RWPE2 (cell line): ENCODE results near the gene KCNC1.

Experiments
- ATAC-seq: fragments of 200-7000 bp; cut with Tn5 transposase; 3 replicates; pipeline ENCODE4 v1.9.1; 2021; ENCODE audit warnings: low read depth
- DNase-seq: peaks from one replicate; pipeline ENCODE4 v3.0.0-alpha.2; 2020; ENCODE audit warnings: low spot score
- H3K27ac ChIP-seq: fragments of 450-650 bp; 2 replicates; pipeline ENCODE4 v1.5.1; 2017; ENCODE audit warnings: mild to moderate bottlenecking; ENCODE audit not compliant: poor library complexity, severe bottlenecking
- H3K27me3 ChIP-seq: fragments of 250-450 bp; sonication (Bioruptor Pico); 2 replicates; pipeline ENCODE4 v1.5.1; 2021; ENCODE audit warnings: mild to moderate bottlenecking, moderate library complexity; ENCODE audit not compliant: insufficient read depth, poor library complexity, severe bottlenecking
- H3K36me3 ChIP-seq: fragments of 250-450 bp; sonication (Bioruptor Pico); 2 replicates; pipeline ENCODE4 v1.5.1; 2020; ENCODE audit warnings: low read depth, mild to moderate bottlenecking, moderate library complexity
- H3K4me1 ChIP-seq: fragments of 250-450 bp; sonication (Bioruptor Pico); 2 replicates; pipeline ENCODE4 v1.5.1; 2021; ENCODE audit warnings: mild to moderate bottlenecking, moderate library complexity; ENCODE audit not compliant: insufficient read depth, poor library complexity, severe bottlenecking
- H3K4me3 ChIP-seq: fragments of 250-450 bp; sonication (Bioruptor Pico); 2 replicates; pipeline ENCODE4 v1.5.1; 2021; ENCODE audit warnings: mild to moderate bottlenecking, moderate library complexity; ENCODE audit not compliant: severe bottlenecking
- H3K9me3 ChIP-seq: fragments of 250-450 bp; sonication (Bioruptor Pico); 2 replicates; pipeline ENCODE4 v1.5.1; 2021; ENCODE audit warnings: mild to moderate bottlenecking, moderate library complexity; ENCODE audit not compliant: severe bottlenecking
- CTCF ChIP-seq: fragments of 450-650 bp; IDR thresholded peaks from one replicate; pipeline ENCODE4 v1.5.1; 2017; ENCODE audit warnings: mild to moderate bottlenecking, moderate library complexity; ENCODE audit not compliant: poor library complexity, severe bottlenecking

The KCNC1 gene

GRCh38 chr11:17764446-17765218 is 30.1 kb downstream of the KCNC1 start:
- H3K9me3 ChIP-seq: no peaks in the 10 kb centered on the region
- ATAC-seq (no peak), DNase-seq (no peak)
- H3K27ac ChIP-seq: no peak overlapping the region
- H3K4me3 ChIP-seq: no peak overlapping the region
- H3K27me3 ChIP-seq: no peaks in the 10 kb centered on the region
- H3K4me1 ChIP-seq: no peaks in the 10 kb centered on the region
- no peaks in the 10 kb centered on the region for H3K36me3 ChIP-seq
- no peak for TF ChIP-seq CTCF

GRCh38 chr11:17765356-17766072 is 30.9 kb downstream of the KCNC1 start:
- H3K27me3 ChIP-seq: no peaks in the 10 kb centered on the region
- ATAC-seq (no peak), DNase-seq (no peak)
- no peak overlapping the region for H3K4me3 ChIP-seq
- H3K27ac ChIP-seq: no peak overlapping the region
- TF ChIP-seq CTCF: no peak
- no peaks in the 10 kb centered on the region for H3K9me3 ChIP-seq
- H3K4me1 ChIP-seq: no peaks in the 10 kb centered on the region
- no peaks in the 10 kb centered on the region for H3K36me3 ChIP-seq

- no peaks in the 10 kb centered on the region for H3K4me1 ChIP-seq
- H3K4me3 ChIP-seq: no peak overlapping the region
- ATAC-seq: no peak
- no peak overlapping the region for H3K27ac ChIP-seq
- DNase-seq: no peak
- TF ChIP-seq CTCF: no peak
- H3K36me3 ChIP-seq: no peaks in the 10 kb centered on the region
- no peaks in the 10 kb centered on the region for H3K27me3 ChIP-seq
- H3K9me3 ChIP-seq: no peaks in the 10 kb centered on the region
Observed at GRCh38 chr11:17766073-17766359, 31.4 kb downstream of the KCNC1 start.

- Histone ChIP-seq H3K4me3 (no peak overlapping the region), H3K27ac (no peak overlapping the region), H3K4me1 (no peaks in the 10 kb centered on the region), H3K36me3 (no peaks in the 10 kb centered on the region), H3K27me3 (no peaks in the 10 kb centered on the region), H3K9me3 (no peaks in the 10 kb centered on the region)
- DNase-seq (no peak), ATAC-seq (no peak)
- no peak for TF ChIP-seq CTCF
Observed at GRCh38 chr11:17766590-17766989, 32.0 kb downstream of the KCNC1 start.
